GM12873 (cell line): Measurements from ENCODE around the gene SUN5.

Source experiments
- TF ChIP-seq, protein P1 (sequence below): IDR thresholded peaks from 2 replicates; pipeline ENCODE4 v1.5.1; 2012; ENCODE audit warnings: low read depth, mild to moderate bottlenecking, moderate library complexity, low read length, control low read depth; ENCODE audit not compliant: insufficient read depth; ENCODE audit errors: missing control alignments

Gene SUN5

DNA sequence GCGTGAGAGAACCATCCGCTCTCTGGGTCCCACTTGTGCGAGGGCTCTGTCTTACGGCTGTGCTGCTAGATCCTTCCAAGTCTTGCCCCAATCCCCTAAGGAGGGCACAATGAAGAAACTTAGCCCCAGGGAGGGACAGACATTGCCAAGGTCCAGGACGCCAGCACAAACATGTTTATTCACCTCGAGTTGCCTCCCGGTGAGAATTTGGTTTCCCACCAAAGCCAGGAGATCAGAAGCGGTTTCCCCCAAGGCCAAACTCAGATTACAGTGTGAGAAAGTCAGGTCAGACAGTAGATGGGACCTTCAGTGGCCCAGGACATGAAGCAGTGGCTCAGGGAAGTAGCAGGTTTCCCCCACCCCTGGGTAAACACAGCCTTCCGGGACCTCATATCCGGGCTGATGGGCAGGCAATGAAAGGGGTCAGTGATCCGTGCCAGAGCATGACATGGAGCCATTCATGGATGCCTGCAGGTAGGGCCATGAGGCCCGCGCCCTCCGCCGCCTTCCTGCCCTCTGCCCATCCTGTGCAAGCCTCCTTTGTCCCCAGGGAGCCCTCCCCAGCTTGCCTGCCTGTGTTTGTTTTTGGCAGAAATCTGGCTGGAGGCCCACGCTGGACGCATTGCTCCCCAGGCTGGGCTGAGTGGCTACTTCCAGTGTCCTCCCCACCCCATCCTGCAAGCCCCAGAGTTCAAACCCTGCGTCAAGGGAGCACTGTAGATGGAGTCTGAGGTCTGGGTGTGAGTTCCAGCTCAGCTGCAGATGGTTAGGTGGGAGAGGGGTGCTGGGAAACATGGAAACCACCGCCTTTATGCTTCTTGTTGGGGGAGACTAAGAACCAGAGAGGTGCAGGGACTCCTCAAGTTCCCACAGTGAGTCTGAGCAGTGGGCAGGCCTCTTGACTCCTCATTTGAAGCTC is 5.2 kb upstream of the SUN5 start:
- TF ChIP-seq, protein P1, sequence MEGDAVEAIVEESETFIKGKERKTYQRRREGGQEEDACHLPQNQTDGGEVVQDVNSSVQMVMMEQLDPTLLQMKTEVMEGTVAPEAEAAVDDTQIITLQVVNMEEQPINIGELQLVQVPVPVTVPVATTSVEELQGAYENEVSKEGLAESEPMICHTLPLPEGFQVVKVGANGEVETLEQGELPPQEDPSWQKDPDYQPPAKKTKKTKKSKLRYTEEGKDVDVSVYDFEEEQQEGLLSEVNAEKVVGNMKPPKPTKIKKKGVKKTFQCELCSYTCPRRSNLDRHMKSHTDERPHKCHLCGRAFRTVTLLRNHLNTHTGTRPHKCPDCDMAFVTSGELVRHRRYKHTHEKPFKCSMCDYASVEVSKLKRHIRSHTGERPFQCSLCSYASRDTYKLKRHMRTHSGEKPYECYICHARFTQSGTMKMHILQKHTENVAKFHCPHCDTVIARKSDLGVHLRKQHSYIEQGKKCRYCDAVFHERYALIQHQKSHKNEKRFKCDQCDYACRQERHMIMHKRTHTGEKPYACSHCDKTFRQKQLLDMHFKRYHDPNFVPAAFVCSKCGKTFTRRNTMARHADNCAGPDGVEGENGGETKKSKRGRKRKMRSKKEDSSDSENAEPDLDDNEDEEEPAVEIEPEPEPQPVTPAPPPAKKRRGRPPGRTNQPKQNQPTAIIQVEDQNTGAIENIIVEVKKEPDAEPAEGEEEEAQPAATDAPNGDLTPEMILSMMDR, result no peak

DNA sequence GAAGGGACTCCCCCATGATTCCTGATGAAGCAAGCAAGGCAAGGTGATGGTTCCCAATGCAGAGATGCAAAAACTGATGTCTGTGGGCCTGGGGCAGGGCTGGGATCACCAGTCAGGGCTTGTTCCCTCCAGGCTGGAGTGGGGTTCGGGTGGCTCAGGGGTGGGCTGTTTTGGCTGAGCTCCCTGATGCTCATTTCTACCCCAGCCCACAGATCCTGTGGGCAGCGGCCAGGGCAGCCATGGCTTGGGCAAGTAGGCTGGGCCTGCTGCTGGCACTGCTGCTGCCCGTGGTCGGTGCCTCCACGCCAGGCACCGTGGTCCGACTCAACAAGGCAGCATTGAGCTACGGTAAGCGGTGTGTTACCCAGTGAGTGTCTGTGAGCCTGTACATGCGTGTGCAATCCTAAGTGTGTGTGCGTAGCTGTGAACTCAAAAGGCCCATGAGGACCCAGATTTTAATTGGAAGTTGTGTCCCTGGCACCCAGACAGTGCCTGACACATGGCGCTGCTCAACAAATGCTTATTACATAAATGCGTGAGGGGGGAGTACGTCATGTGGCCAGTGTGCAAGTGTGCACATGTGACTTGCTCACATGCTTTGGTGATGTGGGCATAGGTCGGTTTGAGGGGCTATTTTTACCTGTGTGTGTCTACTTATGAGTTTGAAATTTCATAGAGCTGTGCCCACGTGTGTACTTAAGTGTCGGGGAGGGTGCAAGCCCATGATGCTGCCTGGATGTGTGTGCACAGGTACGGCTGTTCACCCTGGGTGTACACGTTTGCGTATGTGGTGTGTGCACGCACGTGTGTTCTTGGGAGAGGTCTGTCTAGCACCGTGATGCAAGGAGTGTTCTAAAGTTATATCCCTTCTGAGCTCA is 4.3 kb upstream of the SUN5 start:
- TF ChIP-seq, protein P1, result no peak

DNA sequence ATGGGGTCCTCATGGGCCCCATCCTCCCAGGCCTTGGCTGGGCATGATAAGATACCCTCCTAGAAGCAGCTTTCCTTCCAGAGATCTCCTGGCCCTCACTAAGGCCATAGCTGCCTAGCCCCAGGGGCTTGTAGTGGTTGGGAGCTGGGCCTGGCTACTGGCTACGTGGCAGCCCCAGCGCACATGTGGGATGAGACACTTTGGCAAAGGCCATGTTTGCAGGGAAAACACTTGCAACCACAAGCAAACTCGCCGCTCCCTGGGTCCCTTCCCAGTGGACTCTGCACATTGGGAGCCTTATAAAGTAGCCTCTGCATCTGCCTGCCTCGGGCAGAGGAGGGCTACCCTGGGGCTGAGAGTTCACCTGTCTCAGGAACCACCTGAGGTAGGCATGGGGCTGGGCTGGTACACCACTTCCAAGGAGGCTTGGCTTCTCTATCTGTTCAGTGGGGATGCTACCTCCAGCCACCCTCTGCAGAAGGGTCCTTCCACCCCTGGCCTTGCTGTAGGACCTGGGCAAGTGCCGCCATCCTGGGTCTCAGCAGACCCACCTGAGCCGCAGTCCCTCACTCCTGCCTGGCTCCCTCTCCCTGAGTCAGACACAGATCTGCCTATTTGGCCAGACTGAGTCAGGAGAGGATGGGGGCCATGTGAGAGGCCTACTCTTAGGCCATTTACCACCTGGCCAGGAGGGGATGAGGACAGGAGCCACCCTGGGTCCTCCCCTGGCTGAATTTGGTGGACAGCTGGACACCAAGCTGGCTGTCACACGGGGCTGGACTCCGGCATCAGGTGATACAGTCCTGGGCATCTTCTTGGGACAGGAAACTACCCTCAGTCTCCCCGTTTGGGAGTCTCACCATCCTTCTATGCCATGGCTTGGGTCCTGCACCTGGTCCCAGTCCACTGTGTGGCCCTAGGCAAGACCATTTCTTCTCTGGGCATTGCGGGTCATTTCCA is 3.4 kb upstream of the SUN5 start, which contains the start of gene BPIFB2:
BPIFB2 (plus strand) TSS at position 329 of the 960 bp plus-strand sequence. CDS start 871 bp downstream, outside the sequence.
- TF ChIP-seq, protein P1, result no peak

DNA sequence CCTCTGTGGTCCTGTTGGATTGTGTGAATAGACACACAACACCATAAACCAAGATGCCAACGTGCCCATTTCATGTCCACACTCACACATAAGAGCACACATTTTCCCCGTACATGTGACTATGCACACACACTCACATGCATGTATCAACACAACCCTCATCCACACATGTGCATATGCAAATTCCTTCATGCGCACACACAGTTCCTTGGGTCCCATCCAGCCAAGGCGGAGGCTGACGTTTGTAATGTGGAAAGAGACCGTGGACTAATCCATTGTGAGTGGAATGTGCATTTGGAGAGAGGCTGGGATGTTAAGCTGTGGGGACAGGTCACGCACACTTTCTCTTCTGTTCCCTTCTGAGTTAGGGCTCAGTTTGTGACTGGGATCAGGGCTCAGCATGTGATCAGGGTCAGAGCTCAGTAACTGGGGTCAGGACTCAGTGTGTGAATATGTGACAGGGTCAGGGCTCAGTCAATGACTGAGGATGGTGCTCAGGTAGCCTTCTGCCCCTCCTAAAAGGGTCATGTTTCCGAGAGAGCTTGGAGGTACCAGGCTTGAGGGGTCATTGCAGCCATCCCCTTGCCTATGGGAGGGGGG is 2.6 kb upstream of the SUN5 start:
- TF ChIP-seq, protein P1, result no peak

DNA sequence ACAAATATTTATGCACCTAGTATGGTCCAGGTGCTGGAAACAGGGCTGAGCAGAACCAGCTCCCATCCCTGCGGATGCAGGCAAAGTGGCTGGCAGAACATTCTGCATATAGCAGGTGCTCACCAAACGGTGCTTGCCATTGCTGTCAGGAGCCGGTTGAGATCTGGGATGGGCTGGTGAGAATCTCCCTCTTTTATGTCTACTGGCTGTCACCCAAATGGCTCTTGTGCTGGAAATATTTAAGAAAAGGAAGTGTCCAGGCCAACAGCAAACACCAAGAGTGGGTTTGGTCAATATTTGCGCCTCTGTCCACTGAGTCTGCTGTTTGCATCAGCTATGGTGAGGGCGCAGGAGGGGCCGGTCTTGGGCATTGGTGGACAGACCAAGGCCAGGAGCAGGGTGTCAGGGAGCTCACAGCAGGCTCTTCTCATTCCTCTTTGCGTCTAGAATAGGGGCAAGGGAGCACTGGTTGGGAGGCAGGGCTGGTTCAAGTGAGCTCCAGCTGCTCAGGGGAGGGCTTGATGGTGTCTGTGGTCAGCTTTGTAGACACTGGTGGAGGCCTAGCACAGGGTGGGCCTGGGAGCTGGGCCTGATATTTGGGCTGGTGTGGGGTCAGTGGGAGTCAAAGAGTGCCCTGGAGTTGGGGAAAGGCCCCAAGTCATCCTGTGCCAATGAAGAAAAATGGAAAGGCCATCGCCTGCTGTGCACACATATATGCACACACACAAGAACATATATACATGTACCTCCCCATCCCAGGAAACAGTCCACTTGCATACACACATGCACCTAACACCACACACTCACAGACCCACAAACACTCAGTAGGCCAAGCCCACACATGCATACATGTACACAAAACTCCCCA is 1.9 kb upstream of the SUN5 start:
- TF ChIP-seq, protein P1, result no peak

DNA sequence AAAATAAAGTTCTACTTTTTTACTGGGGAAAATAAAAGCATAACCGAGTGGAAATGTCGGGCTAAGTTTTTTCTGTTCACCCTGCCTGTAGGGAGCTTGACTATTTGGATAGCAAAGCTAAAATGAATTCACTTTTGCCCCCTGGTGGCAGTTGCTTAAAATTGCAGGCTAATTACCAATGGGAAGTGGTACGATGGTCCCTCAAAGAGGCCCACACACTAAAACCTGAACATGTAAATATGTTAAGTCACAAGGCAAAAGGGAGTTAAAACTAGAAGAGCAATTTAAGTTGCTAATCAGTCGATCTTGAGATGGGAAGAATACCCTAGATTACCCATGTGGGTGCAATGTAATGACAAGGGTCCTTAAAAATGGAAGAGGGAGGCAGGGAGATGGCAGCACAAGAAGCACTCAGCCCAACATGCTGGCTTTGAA is 916 bp upstream of the SUN5 start:
- TF ChIP-seq, protein P1, result peak; percentile 67
